HepG2 (cell line): ENCODE results near the gene S100A16.

ENCODE experiments used
- RFX1 ChIP-seq: fragments of 450-650 bp; IDR thresholded peaks from 2 replicates; pipeline ENCODE4 v1.6.1; 2017
- ZNF274 ChIP-seq: sonication (generic); formaldehyde crosslinking; IDR thresholded peaks from 2 replicates; pipeline ENCODE4 v1.5.1; 2020; ENCODE audit warnings: mild to moderate bottlenecking, missing genetic modification reagents
- ZNF350 ChIP-seq: sonication (generic); formaldehyde crosslinking; IDR thresholded peaks from 2 replicates; pipeline ENCODE4 v1.4.0; 2020; ENCODE audit warnings: mild to moderate bottlenecking, low read depth, missing genetic modification reagents, borderline replicate concordance
- ZNF510 ChIP-seq: sonication (generic); formaldehyde crosslinking; IDR thresholded peaks from 2 replicates; pipeline ENCODE4 v1.4.0; 2020; ENCODE audit warnings: low read depth, mild to moderate bottlenecking, missing genetic modification reagents
- TF ChIP-seq, protein P1 (sequence below): IDR thresholded peaks from 2 replicates; pipeline ENCODE4 v1.6.1; 2016; ENCODE audit warnings: missing compliant biosample characterization, missing genetic modification reagents, borderline replicate concordance

DNA sequence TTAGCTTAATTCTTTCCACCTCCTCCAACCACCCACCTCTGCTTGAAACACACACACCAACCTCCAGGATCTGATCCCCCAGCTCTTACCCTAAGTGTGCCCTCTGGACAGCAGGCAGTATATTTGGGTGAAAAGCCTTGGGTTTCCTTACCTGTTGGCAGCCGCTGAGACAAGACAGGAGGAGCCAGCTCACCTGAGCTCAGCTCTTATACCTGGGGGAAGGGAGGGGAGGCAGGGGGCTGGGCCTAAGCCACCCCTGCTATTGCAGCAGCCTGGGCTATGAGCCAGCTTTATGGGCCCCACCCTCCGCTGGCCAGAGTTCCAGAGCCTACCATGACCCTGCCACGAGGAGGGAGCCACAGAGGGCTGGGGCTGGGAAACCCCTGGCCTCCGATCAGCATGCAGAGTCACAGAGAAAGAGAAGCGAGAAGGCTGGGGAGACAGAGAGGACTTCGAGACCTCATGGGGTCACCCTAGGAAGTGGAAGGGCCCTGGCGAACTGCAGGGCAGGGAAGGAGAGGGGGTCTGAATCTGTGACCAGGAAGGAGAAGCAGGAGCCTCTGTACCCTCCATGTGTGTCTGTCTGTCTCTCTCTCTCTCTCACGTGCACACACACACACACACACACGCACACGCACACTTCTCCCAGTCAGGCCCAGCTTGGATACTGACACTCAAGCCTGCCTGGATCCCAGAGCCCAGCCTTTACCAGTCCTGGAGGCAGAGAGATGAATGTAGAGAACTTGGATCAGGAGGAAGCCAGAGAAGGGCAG is 3.4 kb upstream of the S100A16 start, which contains the start of gene S100A14:
- TF ChIP-seq RFX1 (no peak), ZNF274 (CRISPR knock-in tag) (no peak), ZNF350 (CRISPR knock-in tag) (no peak), ZNF510 (CRISPR knock-in tag) (no peak)
- TF ChIP-seq, protein P1, sequence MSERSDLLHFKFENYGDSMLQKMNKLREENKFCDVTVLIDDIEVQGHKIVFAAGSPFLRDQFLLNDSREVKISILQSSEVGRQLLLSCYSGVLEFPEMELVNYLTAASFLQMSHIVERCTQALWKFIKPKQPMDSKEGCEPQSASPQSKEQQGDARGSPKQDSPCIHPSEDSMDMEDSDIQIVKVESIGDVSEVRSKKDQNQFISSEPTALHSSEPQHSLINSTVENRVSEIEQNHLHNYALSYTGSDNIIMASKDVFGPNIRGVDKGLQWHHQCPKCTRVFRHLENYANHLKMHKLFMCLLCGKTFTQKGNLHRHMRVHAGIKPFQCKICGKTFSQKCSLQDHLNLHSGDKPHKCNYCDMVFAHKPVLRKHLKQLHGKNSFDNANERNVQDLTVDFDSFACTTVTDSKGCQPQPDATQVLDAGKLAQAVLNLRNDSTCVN (CRISPR knock-in tag) = no peak
